Prostate gland (tissue), 2 donors: ENCODE measurements around the gene AZIN2.

Experiments used
- CTCF ChIP-seq, 4 experiments: fragments of 200-600 bp in 2 of 4; fragments of 450-650 bp in 2 of 4; sonication (generic) in 2 of 4; IDR thresholded peaks; 1 replicate in 3 of 4; 2 replicates in 1 of 4; pipeline ENCODE4 v1.5.1; 2016 to 2019; ENCODE audit warnings: antibody characterized with exemption in 4 of 4, mild to moderate bottlenecking in 2 of 4, moderate library complexity in 2 of 4
- POLR2A ChIP-seq: fragments of 450-650 bp; IDR thresholded peaks from one replicate; pipeline ENCODE4 v1.6.1; 2016; ENCODE audit warnings: antibody characterized with exemption, mild to moderate bottlenecking
- POLR2AphosphoS5 ChIP-seq: sonication (generic); formaldehyde crosslinking; IDR thresholded peaks from one replicate; pipeline ENCODE4 v1.6.1; 2017; ENCODE audit warnings: antibody characterized with exemption

- no peak for TF ChIP-seq CTCF (IDR thresholded peaks at IDR 0.05)
- TF ChIP-seq POLR2A, result no peak
- no peak for TF ChIP-seq POLR2AphosphoS5
These were observed 77.4 kb downstream of the AZIN2 start for GRCh38 chr1:33158366-33158765.
